CD4-positive, alpha-beta T cell treated with Interleukin-6 for 4 hours (primary cell): Measurements from ENCODE around the gene PICK1.
"Not testable (repeated sequence)": the region's sequence is repeated elsewhere in the genome, so short reads cannot be mapped to it uniquely, and the experiment has no call there.

Source experiments
- DNase-seq: peaks from one replicate; pipeline ENCODE4 v3.0.0-alpha.2; 2020; ENCODE audit warnings: mixed read lengths

Gene PICK1

DNA sequence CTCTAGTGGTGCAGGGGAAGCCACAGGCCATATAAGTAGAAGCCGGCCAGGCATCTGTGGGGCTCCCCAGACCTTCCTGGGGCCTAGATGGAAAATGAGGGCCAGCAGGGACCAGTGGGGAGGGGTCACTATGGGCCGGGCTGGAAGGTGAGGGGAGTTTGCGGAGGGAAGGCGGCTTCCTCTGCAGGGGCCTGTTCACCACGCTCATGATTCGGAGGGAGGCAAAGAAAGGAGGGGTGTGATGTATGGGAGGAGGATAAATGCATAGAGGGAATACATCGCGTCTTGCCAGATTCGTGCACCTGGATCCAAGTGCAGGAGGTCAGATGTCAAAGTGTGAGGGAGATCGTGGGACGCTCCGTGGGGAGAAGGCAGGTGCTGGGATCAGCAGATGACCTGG, 19.9 kb downstream of the PICK1 start:
- DNase-seq, result no peak

DNA sequence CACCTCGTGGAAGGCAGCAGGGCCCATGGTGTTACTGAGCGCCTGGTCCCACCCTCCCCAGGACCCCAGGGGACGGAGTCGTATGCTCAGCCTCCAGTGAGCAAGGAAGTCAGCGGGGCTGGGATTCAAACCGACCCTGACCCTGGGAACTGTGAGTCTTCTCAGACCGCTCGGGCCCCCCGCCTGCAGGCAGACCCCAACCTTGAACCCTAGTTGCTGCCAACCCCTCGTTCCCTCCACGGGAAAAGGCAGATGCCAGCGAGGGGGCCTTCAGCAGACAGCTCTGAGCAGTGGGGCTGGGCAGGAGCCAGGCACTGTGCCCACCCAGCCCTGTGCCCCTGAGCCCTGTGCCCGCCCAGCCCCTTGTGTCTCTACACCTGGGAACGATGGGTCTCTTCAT, 20.4 kb downstream of the PICK1 start:
- DNase-seq, result no peak

DNA sequence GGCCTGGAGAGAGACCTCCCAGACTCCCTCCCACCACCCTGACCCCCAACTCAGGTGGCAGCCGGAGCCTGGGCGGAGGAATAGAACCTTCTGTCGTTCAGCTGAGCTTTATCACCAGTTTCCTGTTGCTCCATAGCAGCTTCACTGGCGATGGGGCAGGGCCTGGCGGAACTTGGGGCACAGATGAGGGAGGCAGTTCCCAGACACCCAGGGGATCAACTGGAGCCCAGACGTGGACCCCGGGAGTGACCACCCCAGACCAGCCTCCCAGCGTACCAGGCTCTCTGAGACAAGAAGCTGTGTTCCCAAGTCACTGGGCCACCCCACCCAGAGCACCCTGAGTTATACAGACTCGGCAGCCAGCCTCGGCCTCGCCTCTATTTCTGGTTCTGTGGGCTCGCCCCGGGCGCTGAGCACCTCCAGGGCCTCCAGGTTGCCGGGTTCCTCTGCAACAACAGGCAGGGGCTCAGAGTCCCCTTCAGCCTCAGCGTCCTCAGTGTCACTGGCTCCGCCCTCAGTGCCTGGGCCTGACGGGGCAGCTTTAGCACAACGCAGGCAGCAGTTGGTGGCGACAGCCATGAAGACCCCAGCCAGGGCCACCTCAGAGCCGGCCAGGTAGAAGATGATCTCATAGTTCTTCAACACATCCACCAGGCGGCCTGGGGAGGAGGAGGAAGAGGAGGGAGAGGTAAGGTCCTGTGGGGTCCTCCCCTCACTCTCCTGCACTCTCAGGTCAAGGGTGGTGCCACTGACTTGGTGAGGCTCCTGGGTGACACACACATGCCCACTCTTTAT, 21.0 kb downstream of the PICK1 start:
- DNase-seq, result no peak

DNA sequence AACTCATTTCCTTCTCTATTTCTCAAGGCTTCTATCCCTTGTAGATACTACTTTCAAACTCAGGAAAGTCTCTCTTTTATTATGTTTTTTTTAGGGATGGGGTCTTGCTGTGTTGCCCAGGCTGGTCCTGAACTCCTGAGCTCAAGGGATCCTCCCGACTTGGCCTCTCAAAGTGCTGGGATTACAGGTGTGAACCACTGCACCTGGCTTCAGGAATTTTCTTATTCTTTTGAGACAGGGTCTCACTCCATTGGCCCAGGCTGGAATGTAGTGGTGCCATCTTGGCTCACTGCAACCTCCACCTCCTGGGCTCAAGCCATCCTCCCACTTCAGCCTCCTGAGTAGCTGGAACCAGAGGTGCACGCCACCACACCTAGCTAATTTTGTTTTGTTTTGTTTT, 22.0 kb downstream of the PICK1 start:
- not testable (repeated sequence) for DNase-seq

DNA sequence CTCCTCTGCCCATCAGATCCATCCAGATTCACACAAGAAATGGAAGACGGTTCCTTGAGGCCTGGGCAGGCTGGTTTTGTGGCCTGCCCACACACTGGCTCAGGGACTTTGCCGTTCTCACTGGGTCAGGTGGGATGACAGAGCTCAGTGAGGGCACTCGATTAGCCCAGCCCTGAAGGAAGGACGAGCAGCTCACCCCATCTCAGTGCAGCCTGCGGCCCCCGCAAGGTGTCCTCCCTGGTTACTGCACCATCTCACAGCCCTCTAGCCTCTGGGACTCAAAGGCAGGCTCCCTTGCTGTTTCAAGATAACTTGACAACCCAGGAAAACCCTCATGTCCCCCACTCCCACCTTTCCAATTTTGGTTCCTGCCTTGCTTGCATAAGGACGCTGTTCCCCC, 22.6 kb downstream of the PICK1 start:
- no peak for DNase-seq

DNA sequence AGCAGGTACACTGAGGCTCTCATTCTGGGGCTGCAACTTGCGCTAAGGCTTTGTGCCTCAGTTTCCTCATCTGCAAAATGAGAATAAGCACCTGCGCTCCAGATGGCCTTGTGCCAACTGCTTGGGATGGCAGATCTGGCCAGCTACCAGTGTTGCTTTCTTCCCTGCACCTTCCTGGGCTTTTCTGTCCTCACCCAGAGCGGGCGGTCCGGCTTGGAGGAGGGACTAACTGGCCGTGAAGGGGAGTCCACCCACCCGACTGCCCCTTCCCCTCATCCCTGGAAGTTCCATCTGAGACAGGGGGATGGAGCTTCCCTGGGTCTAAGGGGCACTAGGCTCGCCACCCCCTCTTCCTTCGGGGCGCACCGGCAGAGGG, 23.3 kb downstream of the PICK1 start:
- no peak for DNase-seq

DNA sequence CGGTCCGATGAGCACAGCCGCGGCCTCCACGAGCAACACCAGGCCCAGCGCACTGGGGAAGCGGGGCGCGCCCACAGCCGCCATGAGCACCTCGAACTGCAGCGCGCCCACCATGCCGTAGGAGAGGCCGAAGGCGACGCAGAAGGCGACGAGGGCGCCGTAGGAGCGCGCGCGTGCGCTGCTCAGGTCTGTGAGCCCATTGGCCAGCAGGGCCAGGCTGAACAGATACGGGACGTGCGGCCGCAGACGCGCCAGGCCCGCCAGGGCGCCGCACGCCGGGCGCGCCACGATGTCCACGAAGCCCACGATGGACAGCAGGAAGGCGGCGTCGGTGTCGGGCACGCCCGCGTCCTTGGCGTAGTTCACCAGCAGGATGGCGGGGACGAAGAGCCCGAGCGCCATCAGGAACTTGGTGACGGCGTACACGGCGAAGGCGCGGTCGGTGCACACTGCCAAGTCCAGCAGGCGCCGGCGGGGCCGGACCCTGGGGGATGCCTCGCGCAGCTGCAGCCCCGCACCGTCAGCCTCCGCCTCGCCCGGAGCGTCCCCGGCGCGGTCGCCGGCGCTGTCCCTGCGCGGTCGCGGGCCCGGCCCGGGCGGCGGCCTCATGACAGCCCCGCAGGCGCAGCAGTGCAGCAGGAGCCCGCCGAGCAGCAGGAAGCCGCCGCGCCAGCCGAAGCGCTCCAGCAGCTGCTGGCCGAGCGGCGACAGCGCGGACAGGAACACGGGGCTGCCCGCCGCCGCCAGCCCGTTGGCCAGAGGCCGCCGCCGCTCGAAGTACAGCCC, 23.8 kb downstream of the PICK1 start:
- no peak for DNase-seq

DNA sequence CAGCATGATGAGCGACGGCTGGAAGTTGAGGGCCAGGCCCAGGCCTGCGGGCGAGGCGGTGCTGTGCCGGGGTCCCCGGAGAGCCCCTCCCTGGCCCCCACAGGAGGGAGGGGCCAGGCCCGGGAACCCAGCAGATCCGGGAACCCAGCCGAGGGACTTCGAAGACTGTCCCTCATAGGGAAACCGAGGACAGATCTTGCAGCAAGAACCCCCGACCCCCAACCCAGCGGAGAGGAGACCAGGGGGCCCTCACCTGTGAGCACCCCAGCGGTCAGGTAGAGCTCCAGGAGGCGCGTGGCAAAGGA, 24.4 kb downstream of the PICK1 start:
- no peak for DNase-seq

DNA sequence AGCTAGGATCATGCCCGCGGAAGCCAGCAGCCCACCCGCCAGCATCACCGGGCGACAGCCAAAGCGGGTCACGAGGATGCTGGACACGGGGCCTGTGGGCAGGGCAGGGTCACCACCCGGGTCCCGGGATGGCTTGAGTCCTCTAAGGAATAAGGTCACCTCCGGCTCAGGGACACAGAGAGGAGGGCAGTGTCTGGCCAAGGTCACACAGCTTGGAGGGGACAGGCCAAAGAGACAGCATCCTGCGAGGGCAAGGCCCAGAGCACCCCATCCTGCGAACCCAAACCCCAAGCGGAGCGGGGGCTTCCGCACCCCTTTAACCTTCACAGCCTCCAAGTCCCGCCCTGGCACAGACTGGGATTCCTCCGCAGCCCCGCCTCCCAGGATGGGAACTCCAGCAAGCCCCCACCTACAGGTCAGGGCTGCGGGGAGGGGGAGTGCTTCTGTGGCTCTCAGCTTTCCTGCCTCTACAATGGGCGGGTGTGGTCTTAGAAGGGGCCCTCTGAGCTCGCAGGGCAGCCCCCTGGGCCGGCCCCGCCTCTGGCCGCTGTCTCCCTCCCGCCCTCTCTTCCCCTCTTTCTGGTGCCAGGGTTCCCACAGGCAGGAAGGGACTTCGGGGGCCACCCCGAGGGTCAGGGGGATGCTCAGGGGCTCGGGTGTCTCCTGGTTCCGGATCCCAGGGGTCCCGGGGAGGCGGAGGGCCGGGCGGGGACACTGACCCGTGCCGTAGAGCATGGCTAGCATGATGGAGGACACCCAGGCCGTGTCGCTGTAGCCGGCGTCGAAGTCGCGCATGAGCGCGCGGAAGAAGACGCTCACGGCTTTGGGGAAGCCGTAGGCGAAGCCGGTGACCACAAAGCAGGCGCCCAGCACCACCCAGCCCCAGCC, 25.0 kb downstream of the PICK1 start:
- DNase-seq, result no peak

DNA sequence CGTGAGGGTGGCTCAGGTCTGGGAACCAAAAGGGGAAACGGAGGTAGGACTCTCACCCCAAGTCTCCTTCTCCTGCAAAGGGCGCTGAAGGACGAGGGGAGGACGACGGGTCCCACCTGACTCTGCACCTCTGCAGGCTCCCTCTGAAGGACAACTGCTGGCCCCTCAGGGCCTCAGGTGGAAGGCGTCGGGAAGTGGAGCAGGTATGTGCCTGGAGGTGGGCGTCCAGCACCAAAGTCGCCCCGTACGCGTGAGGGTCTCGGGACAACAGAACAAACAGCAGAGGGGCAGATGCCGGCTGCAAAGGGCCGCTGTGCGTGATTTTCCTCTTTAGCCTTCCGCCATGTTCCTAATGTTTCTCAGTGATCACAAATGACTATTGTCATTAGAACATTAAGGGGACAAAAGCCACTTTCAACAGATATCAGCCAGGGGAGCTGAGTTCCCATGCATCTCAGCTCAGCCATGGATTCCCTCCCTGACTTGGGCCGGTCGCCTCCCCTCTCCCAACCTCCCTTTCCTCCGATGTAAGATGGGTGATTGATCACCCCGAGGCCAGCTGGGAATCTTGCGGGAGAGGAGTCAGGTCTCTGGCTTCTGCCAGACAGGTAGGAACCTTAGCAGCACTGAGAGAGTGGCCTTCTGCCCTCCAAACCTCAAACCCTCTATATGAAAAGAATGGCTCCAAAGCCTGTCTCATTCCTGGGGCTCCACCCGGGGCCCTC, 25.9 kb downstream of the PICK1 start:
- no peak for DNase-seq

DNA sequence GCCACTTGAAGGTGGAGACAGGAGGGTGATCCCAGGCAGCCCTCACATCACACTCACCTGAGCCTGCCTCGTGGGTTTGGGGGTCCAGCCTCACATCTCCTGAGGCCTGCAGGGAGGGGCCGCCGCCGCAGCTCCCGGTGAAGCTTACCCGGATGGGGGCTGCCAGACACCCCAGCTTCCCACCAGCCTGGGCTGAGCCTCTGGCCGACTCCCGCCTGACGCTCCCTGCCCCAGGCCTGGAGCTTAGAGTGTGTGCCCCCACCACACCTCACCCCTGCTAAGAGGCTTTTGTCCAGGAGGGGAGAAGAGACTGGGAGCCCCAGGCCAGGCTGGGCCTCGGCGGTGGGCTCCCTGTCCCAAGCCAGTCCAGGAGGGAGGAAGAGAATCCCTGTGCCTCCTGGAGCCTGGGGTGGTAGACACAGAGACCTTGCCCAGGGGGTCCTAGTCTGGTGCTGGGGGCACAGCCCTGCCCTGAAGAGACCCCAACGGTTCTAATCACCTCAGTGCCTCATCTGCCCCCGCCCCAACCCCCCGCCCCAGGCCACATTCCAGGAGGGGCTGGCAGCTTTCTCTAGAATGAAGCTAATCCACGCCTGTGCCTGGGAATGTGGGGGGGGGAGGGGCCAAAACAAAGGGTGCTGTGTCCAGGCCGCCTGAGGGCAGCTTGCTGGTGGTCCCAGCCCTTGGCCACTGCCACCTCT, 26.9 kb downstream of the PICK1 start, which contains the start of gene SLC16A8:
SLC16A8 (minus strand) TSS at position 254 of the 701 bp plus-strand sequence. CDS start 1,311 bp downstream, outside the sequence.
- DNase-seq, result no peak

DNA sequence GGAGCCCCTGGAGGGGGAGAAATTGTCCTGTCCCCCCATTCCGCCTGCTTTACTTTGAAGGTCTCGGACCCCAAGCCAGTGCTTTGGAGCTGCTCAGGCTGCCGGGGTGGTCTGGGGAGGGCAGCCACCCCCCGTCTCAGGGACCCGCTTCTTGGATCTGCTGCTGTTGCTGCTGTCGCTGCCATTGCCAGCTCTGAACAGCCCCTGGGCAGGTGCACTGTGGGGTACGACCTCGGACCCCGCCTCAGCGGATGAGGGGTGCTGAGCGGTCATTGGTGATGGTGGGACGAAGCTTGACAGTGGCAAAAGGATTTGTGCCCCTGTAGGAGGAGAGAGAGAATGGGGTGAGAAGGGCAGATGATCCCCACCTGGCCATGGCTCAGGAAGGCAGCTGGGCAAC, 27.9 kb downstream of the PICK1 start:
- no peak for DNase-seq

DNA sequence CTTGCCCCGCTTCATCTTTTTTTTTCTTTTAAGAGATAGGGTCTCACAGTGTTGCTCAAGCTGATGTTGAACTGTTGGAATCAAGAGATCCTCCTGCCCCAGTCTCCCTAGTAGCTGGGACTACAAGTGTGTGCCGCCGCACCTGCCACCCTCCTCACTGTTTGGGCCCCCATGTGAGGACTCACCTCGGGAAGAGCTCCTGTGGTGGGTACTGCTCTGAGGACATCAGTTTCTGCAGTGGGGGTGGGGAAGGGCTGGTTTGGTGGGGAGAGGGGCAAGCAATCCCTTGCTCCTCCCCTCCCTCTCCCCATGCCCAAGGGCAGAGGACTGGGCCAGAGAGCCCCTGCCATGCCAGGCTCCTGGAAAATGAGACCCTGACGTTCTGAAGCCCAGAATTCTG, 28.3 kb downstream of the PICK1 start:
- no peak for DNase-seq

DNA sequence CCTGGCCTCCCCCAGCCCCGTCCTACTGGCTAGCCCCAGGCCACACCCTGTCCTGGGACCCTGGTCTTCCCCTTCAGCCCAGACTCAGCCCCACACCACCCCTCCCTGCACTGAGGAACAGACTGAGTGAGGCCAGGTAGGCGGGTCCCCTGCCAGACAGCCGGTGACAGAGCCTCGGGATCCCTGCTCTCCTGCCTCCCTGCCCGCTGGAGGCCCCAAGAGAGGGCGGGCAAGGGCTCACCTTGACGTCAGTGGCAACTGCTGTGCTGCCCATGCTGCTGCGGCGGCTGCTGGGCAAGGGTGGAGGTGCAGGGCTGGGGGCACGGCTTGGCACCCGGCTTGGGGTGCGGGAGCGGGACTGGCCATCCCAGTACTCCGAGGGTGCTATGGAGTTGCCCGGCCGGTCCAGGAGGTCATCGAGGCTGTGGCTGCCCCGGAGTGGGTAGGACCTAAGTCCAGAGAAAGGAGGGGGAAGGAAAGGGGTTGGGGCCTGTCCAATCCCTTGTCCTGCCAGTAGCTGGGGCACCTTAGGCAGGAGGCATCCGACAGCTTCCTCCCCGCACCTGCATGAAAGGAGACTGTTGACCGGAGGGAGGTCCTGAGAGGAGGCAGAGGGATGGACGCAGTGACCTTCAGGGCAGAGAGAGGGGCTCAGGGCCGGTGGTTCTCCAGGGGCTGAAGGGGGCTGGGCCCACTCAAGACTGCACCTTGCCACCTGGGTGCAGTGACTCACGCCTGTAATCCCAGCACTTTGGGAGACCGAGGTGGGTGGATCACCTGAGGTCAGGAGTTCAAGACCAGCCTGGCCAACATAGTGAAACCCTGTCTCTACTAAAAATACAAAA, 29.0 kb downstream of the PICK1 start:
- no peak for DNase-seq

DNA sequence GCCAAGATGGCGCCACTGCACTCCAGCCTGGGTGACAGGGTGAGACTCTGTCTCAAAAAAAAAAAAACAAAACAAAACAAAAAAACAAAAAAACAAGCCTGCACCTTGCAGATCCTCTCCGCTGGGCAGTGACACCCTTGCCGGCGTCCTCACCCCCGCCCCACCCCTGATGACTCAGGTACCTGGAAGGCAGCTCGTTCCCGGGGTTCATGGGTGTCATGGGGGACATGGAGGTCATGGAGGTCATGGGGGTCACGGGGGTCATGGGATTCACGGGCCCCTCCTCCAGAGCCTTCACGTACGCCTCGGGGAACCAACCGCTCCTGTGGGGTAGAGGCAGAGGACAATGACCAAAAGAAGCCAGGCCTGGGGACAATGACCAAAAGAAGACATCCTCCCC, 29.7 kb downstream of the PICK1 start:
- DNase-seq, result no peak

DNA sequence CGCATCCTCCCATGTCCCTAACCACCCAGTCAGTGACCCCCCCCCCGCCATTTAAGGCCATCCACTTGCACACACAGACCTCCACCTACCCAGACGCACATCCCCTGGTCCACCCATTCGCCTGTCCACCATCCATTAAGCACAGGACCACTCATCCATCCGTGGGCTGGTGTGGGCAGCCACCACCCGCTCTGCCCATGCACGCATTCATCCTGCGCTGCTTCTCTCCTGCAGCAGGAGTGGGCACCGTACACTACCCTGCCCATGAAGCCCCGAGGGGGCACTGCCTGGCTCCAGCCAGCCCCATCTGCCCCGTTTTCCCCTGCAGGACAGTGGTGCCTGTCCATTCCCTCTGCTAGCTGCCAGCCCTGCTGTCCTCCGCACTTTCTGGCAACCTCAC, 30.7 kb downstream of the PICK1 start:
- no peak for DNase-seq

DNA sequence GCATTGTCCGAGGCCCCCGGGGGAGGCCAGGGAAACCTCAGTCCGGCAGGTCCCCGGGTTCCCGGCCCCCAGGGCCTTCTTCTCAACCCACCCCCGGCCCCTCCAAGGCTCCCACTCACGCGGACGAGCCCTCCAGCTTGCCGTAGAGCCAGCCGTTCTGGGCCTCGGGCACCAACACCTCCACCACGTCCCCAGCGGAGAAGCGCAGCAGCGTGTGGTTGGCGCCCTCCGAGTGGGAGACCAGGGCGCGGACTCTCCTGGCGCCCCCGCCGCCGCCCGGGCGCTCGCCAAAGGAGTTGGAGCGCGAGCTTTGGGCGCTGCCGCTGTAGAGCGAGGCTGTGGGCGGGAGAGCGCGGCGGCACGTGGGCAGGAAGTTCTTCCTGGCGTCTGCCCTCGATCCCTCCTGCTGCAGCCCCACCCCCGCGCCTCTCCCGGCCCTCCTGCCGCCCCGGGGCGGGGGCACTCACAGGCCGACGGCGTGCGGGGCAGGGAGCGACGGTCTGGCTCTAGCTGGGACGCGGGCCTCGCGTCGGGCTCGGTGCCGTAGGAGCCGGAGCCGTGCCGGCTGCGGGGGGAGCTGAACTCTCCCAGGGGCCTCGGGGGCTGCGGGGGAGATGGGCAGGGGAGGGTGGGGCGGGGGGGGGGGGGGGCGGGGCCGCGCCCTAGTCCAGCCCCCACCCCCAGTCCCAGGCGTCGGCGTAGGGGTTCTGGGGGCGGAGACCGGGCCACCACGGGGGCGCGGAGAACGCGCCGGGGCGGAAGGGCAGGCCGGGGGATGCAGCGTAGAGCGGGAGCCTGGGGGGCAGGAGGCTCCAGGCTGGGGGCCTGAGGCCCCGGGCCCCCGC, 31.6 kb downstream of the PICK1 start:
- no peak for DNase-seq

DNA sequence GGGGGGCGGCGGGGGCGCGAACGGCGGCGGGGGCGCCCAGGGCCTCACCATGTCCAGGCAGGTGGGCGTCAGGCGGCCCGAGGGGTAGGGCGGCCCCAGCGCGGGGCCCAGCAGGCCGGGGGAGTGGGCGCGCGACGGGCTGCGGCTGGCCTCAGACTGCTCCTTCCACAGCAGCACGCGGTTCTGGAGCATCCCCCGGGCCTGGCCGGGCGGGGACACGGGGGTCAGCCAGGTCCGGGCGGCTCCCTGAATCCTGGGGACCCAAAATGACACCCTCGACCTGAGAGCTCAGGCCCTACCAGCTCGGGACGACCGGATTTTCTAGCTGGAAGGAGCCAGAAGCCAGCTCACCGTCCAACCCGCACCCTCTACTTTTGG, 32.3 kb downstream of the PICK1 start:
- DNase-seq, result no peak

DNA sequence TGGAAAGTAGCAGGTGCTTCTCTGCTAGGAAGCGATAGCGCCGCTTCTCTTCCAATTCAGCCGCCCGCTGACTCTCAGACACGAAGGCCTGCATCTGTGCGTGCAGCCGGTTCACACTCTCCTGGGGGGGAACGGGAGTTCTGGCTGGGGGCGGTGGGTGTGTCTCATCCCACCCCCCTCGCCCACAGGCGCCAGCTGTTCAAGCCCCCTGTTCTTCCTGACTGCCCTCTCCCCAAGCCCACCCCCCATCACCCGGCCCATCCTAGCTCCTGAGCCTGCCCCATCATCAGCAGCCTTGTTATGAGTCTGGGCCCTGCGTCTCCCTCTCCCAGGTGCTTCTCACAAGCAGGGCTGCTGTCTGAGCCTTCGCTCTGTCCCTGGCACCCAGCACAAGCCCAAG, 39.9 kb downstream of the PICK1 start:
- DNase-seq, result no peak
